Retinal pigment epithelial cell (primary cell): Measurements from ENCODE around the gene BACH2.
"Not testable (repeated sequence)": the region's sequence is repeated elsewhere in the genome, so short reads cannot be mapped to it uniquely, and the experiment has no call there.

Source experiments
- DNase-seq: peaks from one replicate; pipeline ENCODE4 v3.0.0-alpha.2; 2010; ENCODE audit warnings: low read depth
- H3K4me3 ChIP-seq: 2 replicates; pipeline ENCODE4 v1.5.1; 2011; ENCODE audit warnings: mild to moderate bottlenecking, low read length, control low read depth, moderate library complexity
- CTCF ChIP-seq: conservative IDR thresholded peaks from 2 replicates; pipeline ENCODE4 v1.5.1; 2011; ENCODE audit warnings: low read depth, low read length, control low read depth, inconsistent platforms

The BACH2 gene

GRCh38 chr6:90214461-90214860, 82.2 kb downstream of the BACH2 start:
- no peak for TF ChIP-seq CTCF
- no peak overlapping the region for H3K4me3 ChIP-seq
- no peak for DNase-seq

DNA sequence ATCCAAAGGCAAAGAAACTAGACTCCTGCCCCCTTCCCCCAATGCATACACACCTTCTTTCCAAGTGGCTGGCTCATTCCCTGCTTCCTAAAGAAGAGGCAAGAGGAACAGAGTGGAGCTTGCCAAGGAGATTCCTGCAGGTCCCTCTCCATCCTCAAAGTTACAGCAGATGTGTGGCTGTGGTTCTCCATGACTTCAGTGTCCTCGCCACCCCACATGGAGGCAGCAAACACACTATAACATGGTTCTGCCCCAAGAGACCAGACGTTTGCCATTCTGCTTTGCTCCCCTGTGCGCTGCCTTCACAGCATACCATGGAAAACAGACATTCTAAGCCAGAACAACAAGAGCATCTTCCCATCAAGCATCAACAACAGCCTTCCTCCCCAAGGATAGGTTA, 84.4 kb downstream of the BACH2 start:
- no peak for TF ChIP-seq CTCF
- DNase-seq: no peak
- no peak overlapping the region for H3K4me3 ChIP-seq

DNA sequence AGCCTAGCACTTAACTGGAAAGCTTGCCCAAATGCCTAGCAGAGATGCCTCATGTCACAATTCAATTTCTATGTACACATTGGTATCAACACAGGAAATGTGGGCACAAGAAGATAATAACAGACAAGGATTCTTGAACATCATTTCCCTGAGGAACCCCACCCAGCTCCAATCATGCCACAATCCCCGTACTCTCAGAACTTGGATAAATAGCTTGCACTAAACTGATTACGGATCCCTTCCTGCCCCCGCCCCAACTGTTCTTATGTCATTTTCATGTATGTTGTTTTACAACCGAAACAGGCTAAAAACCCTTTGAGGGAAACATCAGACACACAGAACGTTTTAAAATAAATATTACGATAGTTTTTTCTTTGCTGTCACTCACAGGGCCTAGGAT, 87.1 kb downstream of the BACH2 start:
- no peak for DNase-seq
- no peak for TF ChIP-seq CTCF
- no peak overlapping the region for H3K4me3 ChIP-seq

DNA sequence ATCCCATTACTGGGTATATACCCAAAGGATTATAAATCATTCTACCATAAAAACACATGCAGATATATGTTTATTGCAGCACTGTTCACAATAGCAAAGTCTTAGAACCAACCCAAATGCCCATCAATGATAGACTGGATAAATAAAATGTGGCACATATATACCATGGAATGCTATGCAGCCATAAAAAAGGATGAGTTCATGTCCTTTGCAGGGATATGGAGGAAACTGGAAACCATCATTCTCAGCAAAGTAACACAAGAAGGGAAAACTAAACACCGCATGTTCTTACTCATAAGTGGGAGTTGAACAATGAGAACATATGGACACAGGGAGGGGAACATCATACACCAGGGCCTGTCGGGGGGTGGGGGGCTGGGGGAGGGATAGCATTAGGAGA, 88.0 kb downstream of the BACH2 start:
- not testable (repeated sequence) for H3K4me3 ChIP-seq, DNase-seq

DNA sequence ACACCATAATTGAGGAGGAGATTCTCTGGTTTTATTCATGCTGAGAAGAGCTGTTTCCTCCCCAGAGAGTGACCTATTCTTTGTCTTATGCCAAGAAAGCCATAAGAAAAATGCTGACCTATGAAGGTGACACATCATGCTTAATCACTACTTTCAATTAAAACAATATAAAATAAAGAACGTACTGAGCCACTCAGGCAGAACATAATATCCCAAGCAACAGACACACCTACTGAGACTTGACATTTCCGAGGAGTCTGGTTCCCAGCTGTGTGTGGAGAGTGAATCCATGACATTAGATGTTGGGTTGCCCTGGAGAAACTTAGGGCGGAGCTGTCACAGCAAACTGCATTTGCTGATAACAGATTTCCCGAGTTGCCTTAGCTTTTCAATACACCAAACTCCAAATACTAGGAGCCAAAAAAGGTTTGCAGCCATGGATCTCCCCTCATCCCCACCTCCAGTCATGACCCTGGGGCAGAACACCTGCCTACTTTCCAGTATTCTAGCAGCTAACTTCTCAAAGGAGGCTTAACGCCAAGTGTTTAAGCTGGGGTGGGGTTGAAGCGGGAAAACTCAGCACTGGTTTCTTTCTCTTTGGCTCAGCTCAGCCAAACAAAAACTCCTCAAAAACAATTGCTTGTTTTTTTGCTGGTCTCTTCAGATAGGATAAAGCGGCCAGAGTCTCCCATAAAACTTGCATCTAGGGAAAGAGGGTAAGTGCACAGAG, 92.2 kb downstream of the BACH2 start:
- H3K4me3 ChIP-seq: no peak overlapping the region
- no peak for DNase-seq
- no peak for TF ChIP-seq CTCF

GRCh38 chr6:90203672-90204071, 93.0 kb downstream of the BACH2 start:
- no peak overlapping the region for H3K4me3 ChIP-seq
- TF ChIP-seq CTCF: no peak
- no peak for DNase-seq

GRCh38 chr6:90202156-90202555, 94.5 kb downstream of the BACH2 start:
- no peak for DNase-seq
- no peak for TF ChIP-seq CTCF
- H3K4me3 ChIP-seq: no peak overlapping the region
